Body of pancreas (tissue), 4 donors: ENCODE data around the gene ERMP1. TPM values are rescaled to one million over a fixed set of nuclear protein-coding genes. Genes with fewer than 3 reads are reported as not detected.

Source experiments
- ATAC-seq: fragments of 150-250 bp; one replicate; pipeline ENCODE4 v1.9.1; 2016
- DNase-seq, 4 donors: peaks; one replicate each; pipeline ENCODE4 v3.0.0-alpha.2; 2019
- H3K27ac ChIP-seq, 4 donors: fragments of 200-600 bp; sonication (generic); 1 replicate in 3 of 4; 2 replicates in 1 of 4; pipeline versions ENCODE4 v1.5.1 to v1.6.1; 2016 to 2019; ENCODE audit warnings: mild to moderate bottlenecking in 1 of 4, mixed read lengths in 1 of 4, moderate library complexity in 1 of 4
- H3K27me3 ChIP-seq, 2 donors: fragments of 200-600 bp; sonication (generic); one replicate each; pipeline ENCODE4 v1.6.0; 2016; ENCODE audit warnings: mild to moderate bottlenecking in 1 of 2
- H3K36me3 ChIP-seq, 2 donors: fragments of 200-600 bp; sonication (generic); replicated peaks in 1 of 2; 2 replicates each; pipeline ENCODE4 v1.5.1; 2016; ENCODE audit warnings: low read depth in 2 of 2; ENCODE audit not compliant: insufficient read depth in 1 of 2
- H3K4me1 ChIP-seq: fragments of 200-600 bp; sonication (generic); one replicate; pipeline ENCODE4 v1.6.0; 2016
- H3K4me3 ChIP-seq, 2 donors: fragments of 200-600 bp; sonication (generic); 1 replicate in 1 of 2; 2 replicates in 1 of 2; pipeline ENCODE4 v1.5.1; 2016 to 2019
- H3K9me3 ChIP-seq, 3 donors: fragments of 200-600 bp; sonication (generic); 1 replicate in 2 of 3; 2 replicates in 1 of 3; pipeline ENCODE4 v1.5.1; 2016
- POLR2A ChIP-seq, 3 donors: fragments of 450-650 bp; IDR thresholded peaks; one replicate each; pipeline ENCODE4 v1.6.1; 2016; ENCODE audit warnings: antibody characterized with exemption in 3 of 3, mild to moderate bottlenecking in 2 of 3
- WGBS, 2 donors: methylation state at CpG; one replicate each; pipeline ENCODE4 v1.1.5; 2017; 5-methylcytosine and 5-hydroxymethylcytosine counted together
- intact Hi-C: fragments of 100-400 bp; cut with DNase I; formaldehyde crosslinking; loops from one replicate; pipeline ENCODE4 v1.15.1; 2023
- total RNA-seq, 2 donors: library from RNA; depleted of rRNA; stranded (reverse); fragments of >200 nt; gene quantifications; one replicate each; pipeline ENCODE4 v1.1.0, GENCODE V29; 2016
- TF ChIP-seq, protein P1 (sequence below), 7 experiments: fragments of 450-650 bp in 4 of 7; fragments of 200-600 bp in 3 of 7; sonication (generic) in 3 of 7; IDR thresholded peaks; one replicate each; pipeline ENCODE4 v1.5.1; 2016 to 2019; ENCODE audit warnings: antibody characterized with exemption in 7 of 7

ERMP1 gene
- total RNA-seq, 2 donors from 2014 or later, result 11.2 to 11.9 TPM

DNA sequence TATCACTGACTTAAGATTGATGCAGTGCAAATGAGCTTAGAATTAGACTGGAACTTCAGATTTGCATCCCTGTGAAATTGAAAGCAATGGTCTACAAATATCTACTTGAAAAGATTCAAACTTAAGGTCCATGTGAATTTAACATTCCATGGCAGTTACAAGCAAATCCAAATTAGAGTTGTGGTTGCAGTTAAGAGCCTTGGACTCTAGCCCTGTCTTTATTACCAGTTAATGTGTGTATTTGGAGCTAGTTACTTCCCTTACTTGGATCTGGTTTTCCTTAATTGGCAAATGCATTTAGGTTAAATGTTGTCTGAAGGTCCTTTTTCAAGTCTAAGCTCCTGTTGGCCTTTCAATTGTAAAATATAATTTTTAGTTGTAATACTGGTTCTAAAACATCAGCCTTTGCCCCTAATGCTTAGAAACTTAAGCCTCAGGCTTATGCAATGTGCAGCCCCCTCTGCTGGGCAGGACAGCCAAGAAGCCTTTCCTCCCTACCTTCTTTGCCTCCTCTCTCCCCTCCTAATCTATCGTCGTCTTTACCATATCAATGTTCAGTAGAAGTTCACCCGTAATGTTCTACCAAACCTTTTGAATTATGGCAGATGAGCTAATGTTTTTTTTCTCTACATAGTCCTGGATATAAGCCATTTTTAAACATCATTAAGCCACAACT lies 59.5 kb downstream of the ERMP1 start:
- Histone ChIP-seq H3K36me3 (peaks cover 0 to 11% of the 10 kb centered on the region in 2 donors), H3K27me3 (no peaks in the 10 kb centered on the region), H3K27ac (no peak overlapping the region), H3K4me3 (no peak overlapping the region), H3K9me3 (peaks cover 0 to 4% (median 0%) of the 10 kb centered on the region in 3 donors), H3K4me1 (no peaks in the 10 kb centered on the region)
- intact Hi-C loops, result no loop called here
- 80 to 81% methylated on average over 3 of the region's 3 CpGs for WGBS, 2 donors
- TF ChIP-seq POLR2A (IDR thresholded peaks at IDR 0.05), result no peak
- no peak for ATAC-seq
- no peak for DNase-seq

DNA sequence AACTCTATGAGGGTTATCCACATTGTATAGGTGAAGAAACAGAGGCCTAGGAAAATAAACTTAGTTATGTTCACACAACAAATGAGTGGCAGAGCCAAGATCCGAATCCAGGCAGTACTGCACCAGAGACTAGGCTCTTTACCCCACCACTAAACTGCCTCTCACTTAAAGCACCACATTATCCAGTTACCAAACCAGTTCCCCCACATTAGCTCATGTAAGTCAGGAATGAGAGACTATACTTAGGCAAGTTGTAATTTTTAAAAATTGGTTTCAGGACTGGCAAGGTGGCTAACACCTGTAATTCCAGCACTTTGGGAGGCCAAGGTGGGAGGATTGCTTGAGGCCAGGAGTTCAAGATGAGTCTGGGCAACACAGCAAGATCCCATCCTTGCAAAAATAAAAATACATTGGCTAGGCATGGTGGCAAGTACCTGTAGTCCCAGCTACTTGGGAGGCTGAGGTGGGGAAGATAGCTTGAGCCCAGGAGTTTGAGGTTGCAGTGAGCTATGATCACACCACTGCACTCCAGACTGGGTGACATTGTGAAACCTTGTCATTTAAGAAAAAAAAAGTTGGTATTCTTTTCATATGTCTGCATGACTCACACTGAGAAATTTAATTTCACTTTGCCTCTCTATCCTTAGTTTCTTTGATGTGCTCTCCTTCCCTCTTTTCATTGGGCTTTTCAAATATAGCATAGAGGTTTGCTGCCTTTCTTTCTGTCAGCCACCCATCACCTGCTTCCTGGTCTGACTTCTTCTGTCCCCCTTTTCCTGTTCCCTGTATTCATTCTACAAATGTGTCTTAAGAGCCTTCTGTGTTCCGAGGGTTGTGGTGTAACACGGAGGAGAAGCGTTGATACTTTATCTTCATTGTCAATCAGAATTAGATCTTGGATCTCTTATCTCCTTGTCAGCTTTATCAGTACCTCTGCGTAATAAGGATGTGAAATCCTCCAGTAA lies 64.7 kb downstream of the ERMP1 start:
- Histone ChIP-seq H3K4me1 (no peaks in the 10 kb centered on the region), H3K27ac (no peak overlapping the region), H3K36me3 (peaks cover under 1 to 23% of the 10 kb centered on the region in 2 donors), H3K27me3 (no peaks in the 10 kb centered on the region), H3K4me3 (no peak overlapping the region), H3K9me3 (no peaks in the 10 kb centered on the region)
- ATAC-seq, result no peak
- no peak for TF ChIP-seq POLR2A (IDR thresholded peaks at IDR 0.05)
- TF ChIP-seq, protein P1, sequence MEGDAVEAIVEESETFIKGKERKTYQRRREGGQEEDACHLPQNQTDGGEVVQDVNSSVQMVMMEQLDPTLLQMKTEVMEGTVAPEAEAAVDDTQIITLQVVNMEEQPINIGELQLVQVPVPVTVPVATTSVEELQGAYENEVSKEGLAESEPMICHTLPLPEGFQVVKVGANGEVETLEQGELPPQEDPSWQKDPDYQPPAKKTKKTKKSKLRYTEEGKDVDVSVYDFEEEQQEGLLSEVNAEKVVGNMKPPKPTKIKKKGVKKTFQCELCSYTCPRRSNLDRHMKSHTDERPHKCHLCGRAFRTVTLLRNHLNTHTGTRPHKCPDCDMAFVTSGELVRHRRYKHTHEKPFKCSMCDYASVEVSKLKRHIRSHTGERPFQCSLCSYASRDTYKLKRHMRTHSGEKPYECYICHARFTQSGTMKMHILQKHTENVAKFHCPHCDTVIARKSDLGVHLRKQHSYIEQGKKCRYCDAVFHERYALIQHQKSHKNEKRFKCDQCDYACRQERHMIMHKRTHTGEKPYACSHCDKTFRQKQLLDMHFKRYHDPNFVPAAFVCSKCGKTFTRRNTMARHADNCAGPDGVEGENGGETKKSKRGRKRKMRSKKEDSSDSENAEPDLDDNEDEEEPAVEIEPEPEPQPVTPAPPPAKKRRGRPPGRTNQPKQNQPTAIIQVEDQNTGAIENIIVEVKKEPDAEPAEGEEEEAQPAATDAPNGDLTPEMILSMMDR (IDR thresholded peaks at IDR 0.05), result no peak
- 77 to 88% methylated on average over 5 of the region's 5 CpGs for WGBS, 2 donors
- DNase-seq, result no peak
- intact Hi-C loops, result no loop called here

DNA sequence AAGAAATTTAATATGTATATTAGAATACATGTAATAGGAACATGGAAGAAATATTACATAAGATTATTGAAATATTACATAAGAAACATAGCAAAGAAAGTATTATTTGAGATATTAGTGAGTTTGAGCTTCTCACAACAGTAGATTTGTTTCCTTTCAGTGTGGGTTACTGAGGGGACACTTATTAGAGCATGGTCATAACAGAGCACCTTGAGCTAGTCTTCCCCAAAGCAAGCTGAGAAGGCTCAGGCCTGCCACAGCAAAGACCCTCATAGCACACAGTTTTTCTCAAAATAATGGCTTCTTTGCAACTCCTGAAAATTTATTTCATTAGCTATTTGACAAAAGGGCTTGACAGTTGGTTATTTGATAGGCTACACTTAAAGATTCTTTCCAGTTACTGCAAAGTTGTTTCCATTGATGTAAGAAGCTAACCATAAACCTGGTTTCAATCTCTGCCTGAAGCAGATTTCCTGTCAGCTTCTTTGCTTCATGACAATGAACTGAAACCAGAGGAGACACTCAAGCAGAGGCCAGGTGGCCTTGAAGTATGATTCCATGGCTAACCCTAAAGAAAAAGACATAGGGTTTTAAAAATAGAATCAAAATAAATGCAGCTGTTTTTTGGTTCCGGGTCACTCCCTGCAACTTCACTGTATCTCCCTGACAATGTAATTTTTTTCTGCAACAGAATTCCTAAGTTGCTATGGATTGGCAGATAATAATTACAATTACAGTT lies 68.6 kb downstream of the ERMP1 start:
- ATAC-seq (no peak), DNase-seq (no peak)
- no peaks in the 10 kb centered on the region for H3K27me3 ChIP-seq
- H3K4me3 ChIP-seq, result no peak overlapping the region
- H3K4me1 ChIP-seq, result no peaks in the 10 kb centered on the region
- 74 to 88% methylated on average over 1 of the region's 1 CpG for WGBS, 2 donors
- TF ChIP-seq, protein P1 (IDR thresholded peaks at IDR 0.05), result no peak
- no peak for TF ChIP-seq POLR2A (IDR thresholded peaks at IDR 0.05)
- H3K9me3 ChIP-seq, result no peaks in the 10 kb centered on the region
- H3K27ac ChIP-seq, result no peak overlapping the region
- intact Hi-C loops, result no loop called here
- peaks cover 8 to 31% of the 10 kb centered on the region in 2 donors for H3K36me3 ChIP-seq

DNA sequence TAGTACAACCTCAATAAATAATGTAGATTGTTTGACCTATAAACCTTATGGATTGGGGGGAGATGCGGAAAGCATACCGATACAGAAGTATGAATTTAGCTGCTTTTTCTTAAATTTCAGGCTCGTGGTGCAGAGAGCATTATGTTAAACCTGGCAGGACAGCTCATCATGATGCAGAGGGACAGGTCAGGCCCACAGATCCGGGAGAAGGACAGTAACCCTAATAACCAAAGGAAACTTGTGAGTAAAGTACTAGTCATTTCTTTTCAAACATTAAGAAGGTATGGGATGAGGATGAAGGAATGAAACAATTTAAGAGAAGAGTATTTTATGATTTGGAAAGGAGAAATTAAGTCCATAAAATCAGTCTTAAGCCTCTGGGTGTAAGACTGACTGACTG lies 70.5 kb downstream of the ERMP1 start:
- Histone ChIP-seq H3K27ac (no peak overlapping the region), H3K27me3 (no peaks in the 10 kb centered on the region), H3K4me1 (no peaks in the 10 kb centered on the region), H3K4me3 (no peak overlapping the region), H3K9me3 (no peaks in the 10 kb centered on the region), H3K36me3 (peaks cover 8 to 26% of the 10 kb centered on the region in 2 donors)
- intact Hi-C loops, result no loop called here
- TF ChIP-seq, protein P1 (IDR thresholded peaks at IDR 0.05), result no peak
- no peak for TF ChIP-seq POLR2A (IDR thresholded peaks at IDR 0.05)
- WGBS, 2 donors, result 95 to 96% methylated on average over 4 of the region's 4 CpGs
- no peak for DNase-seq
- no peak for ATAC-seq

DNA sequence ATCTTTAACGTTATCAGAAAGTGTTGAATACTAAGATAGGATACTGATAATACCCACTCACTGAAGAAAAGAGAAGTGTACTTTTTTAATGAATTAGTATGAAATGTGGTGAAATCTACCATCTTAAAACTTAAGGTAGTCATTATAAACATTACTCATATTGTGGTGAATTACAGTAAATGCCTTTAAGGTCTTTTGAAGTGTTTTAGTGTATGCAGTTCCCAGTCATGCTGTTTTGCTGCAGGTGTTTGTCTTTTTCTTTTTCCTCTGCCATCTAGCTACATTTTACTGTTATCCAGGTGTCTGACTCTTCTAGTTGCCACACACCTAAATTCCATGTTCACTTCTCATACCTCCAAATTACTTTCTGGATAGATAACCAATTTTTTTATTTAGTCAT lies 72.6 kb downstream of the ERMP1 start:
- intact Hi-C loops, result no loop called here
- no peak for ATAC-seq
- Histone ChIP-seq H3K4me1 (no peaks in the 10 kb centered on the region), H3K36me3 (peaks cover 8 to 15% of the 10 kb centered on the region in 2 donors), H3K4me3 (no peak overlapping the region), H3K27ac (no peak overlapping the region), H3K27me3 (no peaks in the 10 kb centered on the region), H3K9me3 (no peaks in the 10 kb centered on the region)
- WGBS, 2 donors, result 63 to 70% methylated on average over 1 of the region's 1 CpG
- DNase-seq, result no peak
- no peak for TF ChIP-seq POLR2A (IDR thresholded peaks at IDR 0.05)
- TF ChIP-seq, protein P1 (IDR thresholded peaks at IDR 0.05), result no peak
